ENCODE results near the gene ANKRD30A.

DNA sequence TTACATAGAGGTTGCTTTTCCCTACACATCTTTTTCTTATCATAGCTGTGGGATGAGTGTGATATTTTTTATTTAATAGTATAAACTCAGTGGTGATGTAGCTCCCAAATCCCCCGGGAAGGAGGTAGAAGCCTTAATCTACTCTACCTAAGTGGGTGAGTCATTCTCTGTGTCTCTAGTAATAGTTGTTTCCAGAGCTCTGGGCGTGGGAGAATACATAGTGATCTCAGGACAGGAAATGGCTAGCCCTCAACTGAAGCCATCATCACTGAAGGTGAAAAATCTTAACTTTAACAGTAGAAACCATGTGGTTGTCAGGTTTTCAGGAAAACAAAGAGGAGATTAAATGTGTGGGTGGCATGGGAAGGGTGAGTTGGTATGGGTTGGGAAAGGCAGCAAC lies 278.4 kb downstream of the ANKRD30A start:
- no peak for TF ChIP-seq CTCF (IDR thresholded peaks at IDR 0.05)
- no peak for TF ChIP-seq POLR2A (IDR thresholded peaks at IDR 0.05)

All from esophagus squamous epithelium (tissue), 4 donors.